T follicular helper cell (primary cell): ENCODE measurements around the gene AGTPBP1.
"Not testable (repeated sequence)": the region's sequence is repeated elsewhere in the genome, so short reads cannot be mapped to it uniquely, and the experiment has no call there.

Experiments used
- DNase-seq: peaks from one replicate; pipeline ENCODE4 v3.0.0-alpha.2; 2020; ENCODE audit warnings: low read depth
- total RNA-seq, 2 experiments: gene quantifications; one replicate each; lab custom pipeline; 2026; lab: John Stamatoyannopoulos, UW

The AGTPBP1 gene
- 51.1 to 99.2 reads per million in 2 experiments for total RNA-seq

GRCh38 chr9:85741875-85742596, at the start of gene AGTPBP1:
AGTPBP1 (minus strand) TSS chr9:85741954; CDS start chr9:85712533, 29,421 bp downstream.
- peak; percentile 97 for DNase-seq

DNA sequence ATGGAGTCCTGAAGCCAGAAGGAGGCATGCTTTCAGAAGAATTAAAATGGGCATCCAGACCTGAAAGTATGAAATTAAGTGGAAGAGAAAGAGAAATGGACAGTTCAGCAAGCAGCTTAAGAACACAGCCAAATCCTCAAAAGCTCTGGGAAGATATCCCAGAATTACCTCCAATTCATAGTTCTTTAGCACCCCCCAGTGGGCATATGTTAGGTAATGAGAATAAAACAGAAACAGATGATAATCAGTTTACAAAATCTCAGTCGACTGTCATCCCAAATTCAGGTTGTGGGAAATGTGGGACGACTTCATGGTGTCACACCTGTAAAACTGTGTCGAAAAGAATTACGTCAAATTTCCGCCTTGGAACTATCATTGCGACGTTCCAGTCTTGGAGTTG, 44.4 kb upstream of the AGTPBP1 start:
- not testable (repeated sequence) for DNase-seq

GRCh38 chr9:85773844-85774243, 32.1 kb upstream of the AGTPBP1 start:
- DNase-seq = not testable (repeated sequence)

GRCh38 chr9:85761802-85762201, 20.0 kb upstream of the AGTPBP1 start:
- DNase-seq = not testable (repeated sequence)

- DNase-seq = not testable (repeated sequence)
Measured at GRCh38 chr9:85757716-85758115, 16.0 kb upstream of the AGTPBP1 start.

DNA sequence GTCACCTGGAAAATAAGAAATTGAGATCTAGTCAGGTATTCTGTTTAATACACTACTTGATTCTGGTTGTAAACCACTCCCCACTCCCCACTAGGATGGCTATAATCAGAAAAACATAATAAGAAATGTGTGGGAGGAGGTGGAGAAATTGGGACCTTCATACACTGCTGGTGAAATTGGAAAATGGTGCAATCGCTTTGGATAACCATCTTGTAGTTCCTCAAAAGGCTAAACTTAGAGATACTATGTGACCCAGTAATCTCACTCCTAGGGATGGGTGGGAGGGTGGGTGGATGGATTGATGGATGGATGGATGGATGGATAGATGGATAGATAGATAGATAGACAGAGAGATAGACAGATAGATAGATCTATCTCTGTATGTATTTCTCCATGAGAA, 14.5 kb upstream of the AGTPBP1 start:
- not testable (repeated sequence) for DNase-seq

- no peak for DNase-seq
Measured at GRCh38 chr9:85746309-85746708, 4.6 kb upstream of the AGTPBP1 start.

DNA sequence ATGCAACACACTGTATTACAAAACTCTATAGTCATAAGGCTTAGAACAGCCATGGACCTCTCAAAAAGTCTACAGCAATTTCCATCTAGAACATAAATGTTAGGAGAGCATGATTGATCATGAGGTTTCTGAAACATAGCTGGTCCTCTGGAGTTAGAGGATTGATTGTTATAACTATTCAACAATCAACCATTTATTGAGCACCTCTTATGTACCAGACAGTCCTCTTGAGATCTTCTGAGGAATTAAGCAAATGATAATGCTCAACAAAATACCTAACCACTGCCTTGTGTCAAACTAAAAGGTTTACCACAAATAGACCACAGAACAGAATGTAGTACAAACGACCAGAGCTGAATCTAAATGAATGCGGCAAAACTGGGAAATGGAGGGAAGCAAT, 3.4 kb upstream of the AGTPBP1 start:
- DNase-seq = no peak

- no peak for DNase-seq
Measured at GRCh38 chr9:85744480-85744879, 2.7 kb upstream of the AGTPBP1 start.

DNA sequence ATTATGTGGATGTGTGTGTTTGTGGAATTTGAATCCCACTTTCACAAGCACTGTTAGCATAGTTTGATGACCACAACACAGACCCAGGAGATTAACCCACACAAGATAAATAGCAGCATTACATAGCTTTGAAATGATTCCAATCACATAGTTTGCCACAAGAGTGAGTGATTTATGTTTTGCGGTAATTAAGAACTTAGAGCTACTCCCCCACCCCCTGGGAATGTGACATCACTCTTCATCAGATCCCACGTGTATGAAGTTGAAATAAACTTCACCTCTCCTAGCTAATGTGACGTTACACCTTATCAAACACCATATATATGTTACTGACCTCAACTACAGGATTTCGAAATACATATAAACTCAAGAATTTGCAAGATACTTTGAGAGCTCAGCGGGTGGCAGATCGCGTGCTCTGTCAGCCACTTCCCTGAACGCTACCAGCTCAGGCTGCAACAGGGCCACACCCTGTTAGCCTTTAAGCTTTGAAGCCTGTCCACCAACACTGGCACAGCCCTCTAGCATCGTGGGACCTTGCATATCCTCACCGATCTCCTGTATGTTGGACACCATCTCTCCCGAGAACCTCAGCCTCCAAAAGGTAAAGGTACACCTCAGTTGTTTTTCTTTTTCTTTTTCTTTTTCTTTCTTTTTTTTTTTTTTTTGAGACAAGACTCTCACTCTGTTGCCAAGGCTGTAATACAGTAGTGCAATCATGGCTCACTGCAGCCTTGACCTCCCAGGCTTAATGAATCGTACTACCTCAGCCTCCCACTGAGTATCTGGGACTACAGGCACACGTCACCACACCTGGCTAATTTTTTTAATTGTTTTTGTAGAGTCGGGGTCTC, 1.7 kb upstream of the AGTPBP1 start:
- no peak for DNase-seq

DNA sequence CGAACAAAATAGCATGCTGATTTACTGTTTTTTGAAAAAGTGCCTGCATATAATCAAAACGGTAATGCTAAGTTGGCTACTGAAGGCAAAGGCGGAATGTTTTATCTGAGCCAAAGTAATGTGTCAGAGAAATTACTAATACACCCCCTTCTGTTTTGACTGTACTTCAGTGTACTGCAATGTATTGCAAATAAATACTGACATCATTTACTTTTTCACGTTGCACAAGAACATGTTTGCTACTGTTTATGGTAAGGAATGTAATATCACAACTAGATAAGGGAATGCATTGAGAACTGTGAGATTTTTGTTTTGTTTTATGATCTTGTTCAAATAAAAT, 813 bp upstream of the AGTPBP1 start:
- DNase-seq = no peak

- DNase-seq = peak; percentile 62
Measured at GRCh38 chr9:85741095-85741874, 469 bp downstream of the AGTPBP1 start.

GRCh38 chr9:85740787-85741094, 1.0 kb downstream of the AGTPBP1 start:
- DNase-seq = no peak

DNA sequence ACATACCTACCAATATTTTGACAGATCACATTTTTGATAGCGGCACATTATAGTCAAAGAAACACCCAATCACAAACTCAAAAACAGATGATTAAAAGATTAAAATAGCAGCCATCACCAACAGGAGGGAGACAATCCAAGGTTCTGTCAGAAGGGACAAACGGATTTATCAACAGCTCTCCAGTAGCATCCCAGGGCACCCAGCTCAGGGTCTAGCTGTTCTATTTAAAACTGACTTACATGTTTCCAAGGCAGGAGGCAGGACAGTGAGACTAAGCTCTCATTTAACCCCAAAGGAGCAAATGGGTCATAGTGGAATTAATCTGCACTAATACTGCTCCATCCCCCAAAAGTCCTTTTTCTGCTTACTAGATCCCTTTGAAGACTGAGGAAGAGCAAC, 3.2 kb downstream of the AGTPBP1 start:
- no peak for DNase-seq

DNA sequence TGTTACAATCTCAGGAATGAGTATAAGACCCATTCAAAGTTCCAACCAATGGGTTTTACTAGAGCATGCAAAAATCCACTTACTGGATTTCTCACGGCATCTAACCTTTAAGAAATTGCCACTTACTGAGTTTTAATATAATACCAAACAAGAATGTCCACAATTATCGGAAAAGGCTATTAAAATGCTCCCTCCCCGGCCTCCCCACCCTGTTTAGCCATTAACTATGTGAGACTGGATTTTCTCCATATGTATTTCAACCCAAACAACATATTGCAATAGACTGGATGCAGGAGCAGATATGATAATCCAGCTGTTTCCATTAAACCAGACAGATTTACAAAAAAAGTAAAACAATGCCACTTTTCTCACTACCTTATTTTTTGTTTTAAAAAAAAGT, 4.1 kb downstream of the AGTPBP1 start:
- no peak for DNase-seq

DNA sequence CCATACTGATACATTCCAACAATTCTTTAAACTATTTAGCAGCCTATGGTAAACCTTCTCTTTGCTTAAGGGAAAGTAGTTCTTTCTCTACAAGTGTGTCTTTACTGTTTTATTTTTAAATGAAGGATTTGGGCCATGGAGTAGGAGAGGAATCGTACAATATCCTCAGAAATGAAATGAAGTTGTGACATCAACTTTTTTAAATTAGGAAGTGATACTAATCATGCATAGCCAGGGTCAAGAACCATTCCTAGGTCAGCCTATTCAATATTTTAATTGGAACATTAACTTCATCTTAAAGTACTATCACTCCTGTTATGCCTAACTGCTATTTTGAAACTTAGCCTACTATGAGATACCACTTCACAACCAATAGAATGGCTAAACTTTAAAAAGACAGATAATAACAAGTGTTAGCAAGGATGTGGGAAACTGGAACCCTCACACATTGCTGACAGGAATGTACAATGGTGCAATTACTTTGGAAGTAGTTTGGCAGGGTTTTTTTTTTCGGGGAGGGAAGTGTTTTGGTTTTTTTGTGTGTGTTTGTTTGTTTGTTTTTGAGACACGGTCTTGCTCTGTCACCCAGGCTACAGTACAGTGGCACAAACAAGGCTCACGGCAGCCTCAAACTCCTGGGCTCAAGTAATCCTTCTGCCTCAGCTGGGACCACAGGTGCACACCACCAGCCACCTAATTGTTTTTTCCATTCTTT, 10.7 kb downstream of the AGTPBP1 start:
- DNase-seq = no peak

- DNase-seq = no peak
Measured at GRCh38 chr9:85729882-85730281, 11.9 kb downstream of the AGTPBP1 start.

GRCh38 chr9:85727500-85727899, 14.3 kb downstream of the AGTPBP1 start:
- DNase-seq = no peak

DNA sequence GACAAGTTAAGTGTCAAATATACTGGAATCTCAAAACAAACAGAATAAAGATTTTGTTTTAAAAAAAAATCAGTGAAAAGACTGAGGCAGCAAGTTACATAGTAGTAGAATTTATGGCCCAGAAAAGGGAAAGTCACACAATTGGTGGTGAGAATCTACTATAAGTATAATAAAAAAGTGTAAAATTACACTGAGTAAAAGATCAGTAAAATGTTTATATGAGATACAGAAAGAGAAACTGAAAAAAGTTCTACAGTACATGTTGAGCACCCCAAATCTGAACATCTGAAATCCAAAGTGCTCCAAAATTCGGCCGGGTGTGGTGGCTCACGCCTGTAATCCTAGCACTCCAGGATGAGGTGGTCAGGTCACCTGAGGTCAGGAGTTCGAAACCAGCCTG, 15.0 kb downstream of the AGTPBP1 start:
- DNase-seq = no peak

DNA sequence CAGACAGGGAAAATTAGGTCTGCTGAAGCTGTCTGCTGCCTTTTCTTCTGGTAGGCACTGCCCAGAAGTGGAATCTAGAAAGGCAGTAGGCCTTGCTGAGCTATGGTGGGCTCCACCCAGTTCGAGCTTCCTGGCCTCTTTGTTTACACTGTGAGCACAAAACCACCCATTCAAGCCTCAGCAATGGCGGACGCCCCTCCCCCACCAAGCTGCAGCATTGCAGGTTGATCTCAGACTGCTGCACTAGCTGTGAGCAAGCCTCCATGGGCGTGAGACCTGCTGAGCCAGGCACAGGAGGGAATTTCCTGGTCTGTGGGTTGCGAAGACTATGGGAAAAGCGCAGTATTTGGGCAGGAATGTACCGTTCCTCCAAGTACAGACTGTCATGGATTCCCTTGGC, 18.5 kb downstream of the AGTPBP1 start:
- DNase-seq = peak; percentile 50

DNA sequence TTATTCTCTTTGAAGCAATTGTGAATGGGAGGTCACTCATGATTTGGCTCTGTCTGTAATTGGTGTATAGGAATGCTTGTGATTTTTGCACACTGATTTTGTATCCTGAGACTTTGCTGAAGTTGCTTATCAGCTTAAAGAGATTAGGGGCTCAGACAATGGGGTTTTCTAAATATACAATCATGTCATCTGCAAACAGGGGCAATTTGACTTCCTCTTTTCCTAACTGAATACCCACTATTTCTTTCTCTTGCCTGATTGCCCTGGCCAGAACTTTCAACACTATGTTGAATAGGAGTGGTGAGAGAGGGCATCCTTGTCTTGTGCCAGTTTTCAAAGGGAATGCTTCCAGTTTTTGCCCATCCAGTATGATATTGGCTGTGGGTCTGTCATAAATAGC, 22.3 kb downstream of the AGTPBP1 start:
- not testable (repeated sequence) for DNase-seq

GRCh38 chr9:85717818-85718217, 23.9 kb downstream of the AGTPBP1 start:
- not testable (repeated sequence) for DNase-seq
